Measurements from ENCODE around the gene IL34. TPM values are rescaled to one million over a fixed set of nuclear protein-coding genes. Genes with fewer than 3 reads are reported as not detected.

The IL34 gene
- total and polyA plus RNA-seq, 7 experiments from 2014 or later: 0.38 to 1.1 (median 0.50) TPM; not detected in 4

DNA sequence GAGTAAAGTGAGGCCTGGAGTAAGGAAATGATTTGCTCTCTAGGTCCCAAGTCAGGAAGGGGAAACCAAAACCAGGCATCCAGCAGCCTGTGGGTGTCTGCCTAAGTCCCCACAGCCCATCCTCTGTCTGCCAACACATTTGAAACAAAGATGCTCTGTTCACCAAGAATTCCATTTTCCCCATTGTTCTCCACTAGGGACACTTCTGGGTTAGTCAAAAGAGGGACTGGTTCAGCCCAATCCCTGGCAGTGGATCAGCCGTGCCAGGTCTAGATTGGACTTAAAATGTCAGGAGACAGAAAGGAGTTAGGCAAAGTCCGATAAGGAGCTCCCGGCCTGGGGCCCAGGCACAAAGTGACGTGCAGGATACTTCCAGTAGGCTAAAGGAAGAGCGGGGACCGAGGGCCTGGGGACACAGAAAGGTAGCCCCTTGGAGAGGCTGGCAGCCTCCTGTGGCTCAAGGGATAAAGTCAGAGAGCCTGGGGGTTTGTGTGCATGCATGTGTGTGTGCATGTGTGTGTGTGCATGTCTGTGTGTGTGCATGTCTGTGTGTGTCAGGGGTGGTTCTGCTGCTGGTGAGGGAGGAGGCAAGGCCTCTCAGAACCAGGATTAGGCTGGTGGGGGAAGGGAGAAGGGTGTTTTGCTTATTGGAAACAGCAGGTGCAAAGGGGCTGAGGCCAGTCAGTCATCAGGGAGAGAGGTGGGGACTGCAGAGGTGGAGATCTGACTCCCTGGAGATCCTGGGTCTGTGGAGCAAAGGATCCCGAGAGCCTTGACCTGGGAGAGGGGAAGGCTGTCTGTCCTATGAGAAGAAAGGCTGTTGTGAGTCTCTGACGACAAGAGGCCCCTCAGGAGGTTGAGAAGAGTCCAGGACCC, 41.7 kb upstream of the IL34 start:
- no peaks in the 10 kb centered on the region for H3K9me3 ChIP-seq (ENCODE audit: control insufficient read depth in 2 of 3, low read length in 3 of 3)
- H3K27ac ChIP-seq (ENCODE audit: low read depth, low read length): no peak overlapping the region
- intact Hi-C loops (cut with micrococcal nuclease): no loop called here
- H3K36me3 ChIP-seq (ENCODE audit: control insufficient read depth in 2 of 3, insufficient read depth in 3 of 3, low read length in 3 of 3): no peaks in the 10 kb centered on the region
- no peak for DNase-seq
- Mint-ChIP-seq H3K27ac (peak overlapping the region in 1 of 9 donors; percentile 27), H3K4me1 (no peaks in the 10 kb centered on the region), H3K27me3 (peaks cover 0 to 11% (median 0%) of the 10 kb centered on the region in 5 donors), H3K36me3 (no peaks in the 10 kb centered on the region), H3K4me3 (no peak overlapping the region), H3K9me3 (peaks cover 0 to 1% (median 0%) of the 10 kb centered on the region in 11 donors)
- H3K4me1 ChIP-seq (ENCODE audit: control insufficient read depth in 2 of 2, insufficient read depth in 2 of 2, low read length in 2 of 2): no peaks in the 10 kb centered on the region
- ChIA-PET POLR2A (no interaction called here), CTCF (no interaction called here)
- ATAC-seq: no peak
- no peak overlapping the region for H3K4me3 ChIP-seq (ENCODE audit: low read length)
- H3K27me3 ChIP-seq (ENCODE audit: control insufficient read depth in 2 of 2, insufficient read depth in 2 of 2, low read length in 2 of 2): no peaks in the 10 kb centered on the region

DNA sequence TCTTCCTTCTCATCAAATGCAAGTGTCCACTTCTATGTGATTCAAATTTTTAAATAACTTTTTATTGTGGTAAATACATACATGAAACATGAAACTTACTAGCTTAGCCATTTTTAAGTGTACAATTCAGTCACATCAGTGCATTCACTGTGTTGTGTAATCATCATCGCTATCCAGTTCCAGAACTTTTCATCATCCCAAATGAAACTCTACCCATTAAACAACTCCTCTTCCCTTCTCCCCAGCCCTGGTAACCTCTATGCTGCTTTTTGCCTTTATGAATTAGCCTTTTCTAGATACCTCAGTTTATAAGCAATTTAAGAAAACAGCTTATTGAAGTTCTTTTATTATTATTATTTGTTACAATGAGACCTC, 41.1 kb upstream of the IL34 start:
- peak overlapping the region in 1 of 9 donors; percentile 27 for H3K27ac Mint-ChIP-seq

DNA sequence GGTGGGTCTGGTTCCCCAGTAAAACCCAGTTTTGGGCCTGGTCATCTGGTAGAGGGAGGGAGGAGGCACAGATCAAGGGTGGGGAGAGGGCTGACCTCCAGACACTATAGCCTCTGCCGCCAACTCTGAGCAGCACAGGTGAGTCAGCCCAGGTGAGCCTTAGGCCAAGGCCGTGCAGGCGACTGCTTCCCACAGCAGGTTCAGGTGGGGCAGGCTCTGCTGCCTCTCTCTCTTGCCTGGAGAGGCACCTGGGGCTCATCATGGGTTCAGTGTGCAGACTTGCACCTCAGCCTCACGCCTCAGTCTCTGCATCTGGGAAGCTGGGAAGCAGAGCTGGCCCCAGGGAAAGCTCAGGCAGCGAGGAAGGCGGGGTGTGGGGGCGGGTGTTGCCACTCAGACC, 37.8 kb upstream of the IL34 start:
- H3K27me3 ChIP-seq (ENCODE audit: control insufficient read depth in 2 of 2, insufficient read depth in 2 of 2, low read length in 2 of 2): no peaks in the 10 kb centered on the region
- DNase-seq (no peak), ATAC-seq (no peak)
- intact Hi-C loops (cut with micrococcal nuclease): no loop called here
- H3K4me1 Mint-ChIP-seq: no peaks in the 10 kb centered on the region
- POLR2A ChIA-PET: no interaction called here
- no peaks in the 10 kb centered on the region for H3K9me3 Mint-ChIP-seq
- H3K4me3 Mint-ChIP-seq: no peak overlapping the region
- CTCF ChIA-PET: no interaction called here
- H3K4me1 ChIP-seq (ENCODE audit: control insufficient read depth in 2 of 2, insufficient read depth in 2 of 2, low read length in 2 of 2): no peaks in the 10 kb centered on the region
- no peak overlapping the region for H3K27ac Mint-ChIP-seq
- H3K36me3 ChIP-seq (ENCODE audit: control insufficient read depth in 2 of 3, insufficient read depth in 3 of 3, low read length in 3 of 3): no peaks in the 10 kb centered on the region
- peaks cover 0 to 7% (median 0%) of the 10 kb centered on the region in 5 donors for H3K27me3 Mint-ChIP-seq
- no peaks in the 10 kb centered on the region for H3K36me3 Mint-ChIP-seq
- H3K4me3 ChIP-seq (ENCODE audit: low read length): no peak overlapping the region
- no peaks in the 10 kb centered on the region for H3K9me3 ChIP-seq (ENCODE audit: control insufficient read depth in 2 of 3, low read length in 3 of 3)
- no peak overlapping the region for H3K27ac ChIP-seq (ENCODE audit: low read depth, low read length)

More for the DNA sequence above, 41.1 kb upstream of the IL34 start:
- H3K9me3 Mint-ChIP-seq: peaks cover 0 to 1% (median 0%) of the 10 kb centered on the region in 11 donors
- H3K27me3 Mint-ChIP-seq: peaks cover 0 to 7% (median 0%) of the 10 kb centered on the region in 5 donors
- no peaks in the 10 kb centered on the region for H3K36me3 ChIP-seq (ENCODE audit: control insufficient read depth in 2 of 3, insufficient read depth in 3 of 3, low read length in 3 of 3)
- no peak for DNase-seq
- intact Hi-C loops (cut with micrococcal nuclease): no loop called here
- H3K27ac ChIP-seq (ENCODE audit: low read depth, low read length): no peak overlapping the region
- CTCF ChIA-PET: no interaction called here
- no peaks in the 10 kb centered on the region for H3K4me1 Mint-ChIP-seq
- ATAC-seq: no peak
- H3K27me3 ChIP-seq (ENCODE audit: control insufficient read depth in 2 of 2, insufficient read depth in 2 of 2, low read length in 2 of 2): no peaks in the 10 kb centered on the region
- no peak overlapping the region for H3K4me3 ChIP-seq (ENCODE audit: low read length)
- no peaks in the 10 kb centered on the region for H3K9me3 ChIP-seq (ENCODE audit: control insufficient read depth in 2 of 3, low read length in 3 of 3)
- no peaks in the 10 kb centered on the region for H3K4me1 ChIP-seq (ENCODE audit: control insufficient read depth in 2 of 2, insufficient read depth in 2 of 2, low read length in 2 of 2)
- POLR2A ChIA-PET: no interaction called here
- no peak overlapping the region for H3K4me3 Mint-ChIP-seq
- H3K36me3 Mint-ChIP-seq: no peaks in the 10 kb centered on the region

DNA sequence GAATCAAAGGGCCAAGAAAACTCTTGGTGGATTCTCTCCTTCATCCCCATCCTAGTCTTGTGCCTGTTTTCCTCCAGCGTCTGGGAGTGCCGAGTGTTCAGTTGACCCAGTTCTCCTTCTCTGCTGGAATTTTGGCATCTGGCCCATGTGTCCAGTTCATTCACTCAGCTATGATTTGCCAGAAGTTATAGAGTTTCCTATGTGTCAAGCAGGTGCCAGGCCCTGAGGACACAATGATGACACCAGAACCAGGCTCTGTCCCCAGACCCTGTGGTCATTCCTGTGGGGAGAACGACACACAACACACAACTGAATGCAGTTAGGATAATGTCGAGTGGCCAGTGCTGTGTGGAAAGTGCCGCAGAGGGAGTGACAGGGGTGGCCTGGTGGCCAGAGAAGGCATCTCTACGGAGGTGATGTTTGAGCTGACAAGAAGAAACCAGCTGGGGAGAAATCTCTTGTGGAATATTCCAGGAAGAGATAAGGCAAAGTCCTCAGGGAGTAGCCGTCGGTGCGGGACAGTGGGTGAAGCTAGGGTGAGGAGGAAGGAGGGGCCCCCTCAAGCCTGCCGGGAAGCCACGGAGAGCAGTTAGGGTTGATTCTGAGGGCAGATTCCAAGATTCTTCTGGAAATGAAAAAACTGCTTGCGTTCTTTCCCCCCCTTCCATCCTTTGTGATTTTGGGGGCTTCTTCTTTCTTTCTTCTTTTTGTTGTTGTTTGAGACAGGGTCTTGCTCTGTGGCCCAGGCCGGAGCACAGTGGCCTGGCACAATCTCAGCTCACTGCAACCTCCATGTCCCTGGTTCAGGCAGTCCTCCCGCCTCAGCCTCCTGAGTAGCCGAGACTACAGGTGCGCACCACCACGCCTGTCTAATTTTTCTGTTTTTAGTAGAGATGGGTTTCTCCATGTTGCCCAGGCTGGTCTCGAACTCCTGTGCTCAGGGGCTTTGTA, 35.8 kb upstream of the IL34 start:
- no peaks in the 10 kb centered on the region for H3K4me1 ChIP-seq (ENCODE audit: control insufficient read depth in 2 of 2, insufficient read depth in 2 of 2, low read length in 2 of 2)
- Mint-ChIP-seq H3K27ac (no peak overlapping the region), H3K27me3 (peaks cover 0 to 7% (median 0%) of the 10 kb centered on the region in 5 donors), H3K4me1 (no peaks in the 10 kb centered on the region), H3K9me3 (no peaks in the 10 kb centered on the region), H3K4me3 (no peak overlapping the region), H3K36me3 (no peaks in the 10 kb centered on the region)
- POLR2A ChIA-PET: no interaction called here
- H3K4me3 ChIP-seq (ENCODE audit: low read length): no peak overlapping the region
- no peaks in the 10 kb centered on the region for H3K27me3 ChIP-seq (ENCODE audit: control insufficient read depth in 2 of 2, insufficient read depth in 2 of 2, low read length in 2 of 2)
- no peaks in the 10 kb centered on the region for H3K36me3 ChIP-seq (ENCODE audit: control insufficient read depth in 2 of 3, insufficient read depth in 3 of 3, low read length in 3 of 3)
- ATAC-seq (no peak), DNase-seq (no peak)
- CTCF ChIA-PET: interaction anchor here (0.5 to 0.6 kb wide), 2 partner anchors 249 to 955 kb away, joined by 4 read pairs; no protein-coding TSS in a partner anchor
- intact Hi-C loops (cut with micrococcal nuclease): no loop called here
- H3K27ac ChIP-seq (ENCODE audit: low read depth, low read length): no peak overlapping the region
- no peaks in the 10 kb centered on the region for H3K9me3 ChIP-seq (ENCODE audit: control insufficient read depth in 2 of 3, low read length in 3 of 3)

DNA sequence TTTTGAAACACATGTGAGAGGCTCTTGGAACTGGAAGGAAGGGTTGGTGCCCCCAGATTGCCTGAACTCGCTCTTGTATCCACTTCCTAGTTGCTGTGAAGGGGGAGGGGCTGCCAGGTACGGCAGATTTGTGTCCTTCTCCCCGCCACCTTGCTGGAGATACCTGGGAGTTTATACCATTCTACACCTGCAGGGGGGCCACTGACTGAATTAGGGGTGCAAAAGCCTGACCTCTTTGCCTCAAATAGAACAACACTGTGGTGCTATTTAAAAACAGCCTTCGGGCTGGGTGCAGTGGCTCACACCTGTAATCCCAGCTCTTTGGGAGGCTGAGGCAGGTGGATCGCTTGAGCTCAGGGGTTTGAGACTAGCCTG, 35.1 kb upstream of the IL34 start:
- H3K36me3 ChIP-seq (ENCODE audit: control insufficient read depth in 2 of 3, insufficient read depth in 3 of 3, low read length in 3 of 3): no peaks in the 10 kb centered on the region
- no peak overlapping the region for H3K4me3 Mint-ChIP-seq
- intact Hi-C loops (cut with micrococcal nuclease): no loop called here
- ChIA-PET CTCF (no interaction called here), POLR2A (no interaction called here)
- no peaks in the 10 kb centered on the region for H3K36me3 Mint-ChIP-seq
- no peaks in the 10 kb centered on the region for H3K4me1 Mint-ChIP-seq
- ATAC-seq: no peak
- no peaks in the 10 kb centered on the region for H3K4me1 ChIP-seq (ENCODE audit: control insufficient read depth in 2 of 2, insufficient read depth in 2 of 2, low read length in 2 of 2)
- H3K27me3 ChIP-seq (ENCODE audit: control insufficient read depth in 2 of 2, insufficient read depth in 2 of 2, low read length in 2 of 2): no peaks in the 10 kb centered on the region
- H3K27me3 Mint-ChIP-seq: peaks cover 0 to 7% (median 0%) of the 10 kb centered on the region in 5 donors
- no peaks in the 10 kb centered on the region for H3K9me3 ChIP-seq (ENCODE audit: control insufficient read depth in 2 of 3, low read length in 3 of 3)
- DNase-seq: no peak
- no peak overlapping the region for H3K4me3 ChIP-seq (ENCODE audit: low read length)
- no peaks in the 10 kb centered on the region for H3K9me3 Mint-ChIP-seq
- no peak overlapping the region for H3K27ac Mint-ChIP-seq
- H3K27ac ChIP-seq (ENCODE audit: low read depth, low read length): no peak overlapping the region

DNA sequence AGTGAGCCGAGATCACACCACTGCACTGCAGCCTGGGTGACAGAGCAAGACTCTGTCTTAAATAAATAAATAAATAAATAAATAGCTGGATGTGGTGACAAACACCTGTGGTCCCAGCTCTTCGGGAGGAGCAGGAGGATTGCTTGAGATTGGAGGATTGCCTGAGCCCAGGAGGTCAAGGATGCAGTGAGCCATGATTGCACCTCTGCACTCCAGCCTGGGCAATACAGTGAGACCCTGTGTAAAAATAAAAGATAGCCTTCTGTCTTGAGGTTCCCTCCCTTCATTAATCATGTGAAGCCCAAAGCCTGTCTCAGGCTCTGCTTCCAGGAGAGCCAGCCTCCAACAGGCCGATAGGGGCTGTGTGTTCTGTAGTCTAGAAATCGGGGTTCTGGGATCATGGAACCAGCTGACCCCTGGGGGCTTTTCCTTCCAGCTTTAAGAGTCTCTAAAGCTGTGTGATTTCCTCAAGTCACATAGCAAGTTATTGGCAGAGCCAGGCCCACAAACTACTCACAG, 34.5 kb upstream of the IL34 start:
- ChIA-PET CTCF (interaction anchor here (0.6 kb wide), 1 partner anchor 43 kb away, joined by 7 read pairs; no protein-coding TSS in a partner anchor), POLR2A (no interaction called here)
- H3K4me3 ChIP-seq (ENCODE audit: low read length): no peak overlapping the region

More for the DNA sequence above, 34.5 kb upstream of the IL34 start:
- no peak overlapping the region for H3K27ac ChIP-seq (ENCODE audit: low read depth, low read length)
- H3K27me3 ChIP-seq (ENCODE audit: control insufficient read depth in 2 of 2, insufficient read depth in 2 of 2, low read length in 2 of 2): no peaks in the 10 kb centered on the region
- Mint-ChIP-seq H3K36me3 (no peaks in the 10 kb centered on the region), H3K27me3 (peaks cover 0 to 5% (median 0%) of the 10 kb centered on the region in 5 donors), H3K9me3 (no peaks in the 10 kb centered on the region), H3K4me3 (no peak overlapping the region), H3K27ac (no peak overlapping the region), H3K4me1 (no peaks in the 10 kb centered on the region)
- no peaks in the 10 kb centered on the region for H3K4me1 ChIP-seq (ENCODE audit: control insufficient read depth in 2 of 2, insufficient read depth in 2 of 2, low read length in 2 of 2)
- no peak for DNase-seq
- intact Hi-C loops (cut with micrococcal nuclease): no loop called here
- no peaks in the 10 kb centered on the region for H3K36me3 ChIP-seq (ENCODE audit: control insufficient read depth in 2 of 3, insufficient read depth in 3 of 3, low read length in 3 of 3)
- no peaks in the 10 kb centered on the region for H3K9me3 ChIP-seq (ENCODE audit: control insufficient read depth in 2 of 3, low read length in 3 of 3)
- no peak for ATAC-seq
